IPS-NIHi7 (cell line): ENCODE measurements around the gene PIP4K2C.
A peak's percentile ranks its signal among the peaks of the same experiment; 100 is the strongest.
"Not testable (repeated sequence)": the region's sequence is repeated elsewhere in the genome, so short reads cannot be mapped to it uniquely, and the experiment has no call there.

ENCODE experiments used
- DNase-seq: peaks from one replicate; pipeline ENCODE4 v3.0.0; 2012; ENCODE audit warnings: mixed read lengths; ENCODE audit errors: extremely low spot score

Gene PIP4K2C

DNA sequence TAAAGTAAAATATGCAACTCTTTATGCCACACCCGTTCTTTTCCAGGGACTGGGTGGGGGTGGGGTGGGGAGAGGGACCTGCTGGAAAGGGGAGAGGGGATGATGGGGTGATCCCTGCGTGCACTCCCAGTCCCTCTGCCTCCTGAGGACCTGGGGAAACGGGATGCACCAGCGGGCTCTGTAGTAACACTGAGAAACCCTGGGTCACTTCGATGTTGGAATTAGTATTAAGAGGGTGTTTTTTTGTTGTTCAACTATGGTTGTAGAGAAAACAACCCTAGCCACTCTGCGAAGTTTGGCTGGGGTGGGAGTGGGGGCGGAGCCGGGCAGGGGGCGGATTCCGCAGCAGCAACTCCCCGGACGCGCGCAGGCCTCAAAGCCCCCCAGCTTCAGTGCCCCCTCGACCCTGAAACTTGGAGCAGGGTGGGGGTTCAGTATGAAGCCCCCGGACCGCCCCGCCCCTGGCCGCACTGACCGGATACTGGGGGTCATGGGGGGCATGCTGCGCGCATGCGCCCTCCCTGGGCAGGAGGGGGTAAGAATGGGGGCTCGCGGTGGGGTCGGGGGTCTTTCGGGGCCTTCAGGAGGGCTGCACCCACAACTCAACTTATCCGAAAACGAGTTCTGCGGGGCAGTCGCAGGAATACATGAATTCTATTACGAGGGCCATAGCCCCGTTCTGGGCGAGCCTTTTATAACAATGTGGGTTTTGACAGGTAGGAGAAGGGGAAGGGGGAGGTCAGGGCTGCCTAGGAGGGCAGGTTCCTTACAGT, 19.0 kb downstream of the PIP4K2C start:
- DNase-seq = peak; percentile 33

DNA sequence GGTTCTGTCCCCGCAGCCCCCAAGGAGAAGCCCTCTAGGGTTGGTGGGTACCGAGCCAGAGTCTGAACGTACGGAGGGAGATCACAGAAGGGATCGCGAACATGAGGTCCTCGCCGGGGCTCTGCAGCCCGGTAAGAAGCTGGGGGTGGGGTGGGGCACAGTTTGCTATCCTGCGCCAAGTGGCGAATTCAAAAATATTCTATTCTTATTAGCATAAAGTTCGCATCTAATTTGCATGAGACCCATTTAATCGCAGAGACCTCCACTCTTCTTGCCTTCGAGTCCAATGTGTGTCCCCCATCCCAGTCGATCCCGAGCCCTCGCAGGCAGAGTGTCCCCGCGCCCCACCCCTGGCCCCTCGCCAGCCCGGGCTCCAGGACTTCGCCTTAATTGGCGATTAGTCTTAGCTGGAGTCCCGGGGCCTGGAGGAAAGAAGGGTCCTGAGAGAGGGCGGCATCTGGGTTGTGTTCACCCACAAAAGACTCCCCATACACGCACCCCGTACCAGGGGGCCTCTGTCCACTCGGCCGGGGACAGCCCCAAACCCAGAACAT, 19.6 kb downstream of the PIP4K2C start:
- no peak for DNase-seq

DNA sequence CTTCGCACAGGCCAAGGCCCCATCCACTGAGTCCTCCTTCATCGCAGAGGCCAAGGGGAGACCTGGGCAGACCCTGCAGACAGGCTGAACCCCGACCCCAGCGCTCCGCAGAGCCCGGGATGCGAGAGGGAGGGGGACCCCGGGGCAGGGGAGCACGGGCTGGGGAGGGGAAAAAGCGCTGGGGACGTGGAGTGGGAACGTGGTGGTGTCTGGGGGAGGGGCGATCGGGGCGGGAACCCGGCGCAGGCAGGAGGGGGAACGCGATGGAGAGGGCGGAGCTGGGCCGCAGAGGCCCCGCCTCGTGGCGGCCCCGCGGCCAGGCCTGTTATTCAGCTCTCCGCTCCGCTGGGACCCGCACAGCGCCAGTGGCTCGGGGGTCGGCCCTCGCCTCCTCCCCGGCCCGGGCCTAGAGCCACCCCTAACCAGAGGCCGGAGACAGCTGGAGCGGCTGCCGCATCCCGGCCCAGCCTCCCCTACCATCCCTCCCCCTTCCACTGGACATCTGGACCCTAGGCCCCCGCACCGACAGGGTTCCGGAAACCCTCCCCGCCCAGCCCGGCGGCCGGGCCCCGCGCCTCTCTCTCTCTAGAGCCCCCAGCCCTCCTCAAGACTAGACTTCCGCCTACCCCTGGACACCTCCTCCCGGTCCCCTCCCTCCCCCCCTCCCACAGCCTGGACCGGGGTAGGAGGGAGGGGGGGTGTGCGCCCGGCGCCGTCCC, 20.3 kb downstream of the PIP4K2C start, which contains the start of gene ARHGEF25:
TSS of gene ARHGEF25 (plus strand) at position 328 of the 719 bp plus-strand sequence. CDS start 460 bp downstream, outside the sequence.
- DNase-seq = peak; percentile 82

DNA sequence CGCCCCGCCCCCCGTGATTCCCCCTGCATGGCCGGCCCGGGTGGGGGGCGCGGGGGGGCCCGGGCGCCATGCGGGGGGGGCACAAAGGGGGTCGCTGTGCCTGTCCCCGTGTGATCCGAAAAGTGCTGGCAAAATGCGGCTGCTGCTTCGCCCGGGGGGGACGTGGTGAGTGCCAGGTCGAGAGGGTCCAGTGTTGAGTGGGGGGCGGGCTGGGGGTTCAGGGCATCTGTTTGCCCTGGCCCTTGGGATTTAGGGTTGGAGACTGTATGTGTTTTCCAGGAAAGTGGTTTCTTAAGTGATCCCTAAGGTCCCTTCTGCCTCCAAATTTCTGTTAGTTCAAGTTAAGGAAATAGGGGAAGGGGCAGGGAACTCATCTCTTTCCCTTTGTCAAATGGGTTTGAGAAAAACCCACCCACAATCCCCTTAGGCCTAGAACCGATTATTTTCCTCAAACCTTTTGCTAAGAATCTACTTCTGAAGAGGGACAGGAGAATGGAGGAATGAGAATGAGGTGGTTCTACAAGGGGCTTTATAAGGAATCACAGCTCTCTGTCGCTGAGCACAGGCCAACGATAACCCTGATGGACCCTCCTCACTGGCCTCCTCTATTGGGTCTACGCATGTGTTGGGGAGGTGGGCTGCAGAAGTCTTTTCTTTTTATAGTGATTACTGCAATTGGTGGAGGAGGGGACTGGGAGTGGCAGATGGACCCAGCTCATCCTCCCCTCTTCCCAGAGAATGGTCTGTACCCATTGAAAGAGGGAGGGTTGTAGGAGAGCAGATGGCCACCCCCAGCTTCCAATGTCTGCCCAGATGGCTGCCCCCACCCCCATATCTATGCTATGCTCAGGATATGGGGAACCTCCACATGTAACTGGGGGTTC, 21.1 kb downstream of the PIP4K2C start:
- DNase-seq = no peak

DNA sequence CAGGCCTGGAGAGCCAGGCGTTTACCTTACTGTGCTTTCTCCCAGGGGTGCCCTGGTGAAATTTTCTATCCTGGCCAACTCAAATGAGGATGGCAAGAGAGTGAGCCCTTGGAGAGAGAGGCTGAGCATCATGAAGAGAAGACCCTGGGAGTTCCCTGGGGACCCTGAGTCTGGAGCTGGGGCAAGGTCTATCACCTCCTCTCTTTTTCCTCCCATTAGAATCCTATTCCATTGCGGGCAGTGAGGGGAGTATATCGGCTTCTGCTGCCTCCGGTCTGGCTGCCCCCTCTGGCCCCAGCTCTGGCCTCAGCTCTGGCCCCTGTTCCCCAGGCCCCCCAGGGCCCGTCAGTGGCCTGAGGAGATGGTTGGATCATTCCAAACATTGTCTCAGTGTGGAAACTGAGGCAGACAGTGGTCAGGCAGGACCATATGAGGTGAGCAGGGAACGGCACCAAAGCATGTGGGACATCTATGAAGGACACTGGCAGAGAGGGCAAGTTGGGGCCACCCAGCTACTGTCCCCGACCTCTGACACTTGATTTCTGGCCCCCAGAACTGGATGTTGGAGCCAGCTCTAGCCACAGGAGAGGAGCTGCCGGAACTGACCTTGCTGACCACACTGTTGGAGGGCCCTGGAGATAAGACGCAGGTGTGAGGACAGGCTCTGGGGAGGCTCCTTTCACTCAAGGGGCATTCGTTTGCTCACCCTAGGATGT, 21.9 kb downstream of the PIP4K2C start:
- DNase-seq = no peak

DNA sequence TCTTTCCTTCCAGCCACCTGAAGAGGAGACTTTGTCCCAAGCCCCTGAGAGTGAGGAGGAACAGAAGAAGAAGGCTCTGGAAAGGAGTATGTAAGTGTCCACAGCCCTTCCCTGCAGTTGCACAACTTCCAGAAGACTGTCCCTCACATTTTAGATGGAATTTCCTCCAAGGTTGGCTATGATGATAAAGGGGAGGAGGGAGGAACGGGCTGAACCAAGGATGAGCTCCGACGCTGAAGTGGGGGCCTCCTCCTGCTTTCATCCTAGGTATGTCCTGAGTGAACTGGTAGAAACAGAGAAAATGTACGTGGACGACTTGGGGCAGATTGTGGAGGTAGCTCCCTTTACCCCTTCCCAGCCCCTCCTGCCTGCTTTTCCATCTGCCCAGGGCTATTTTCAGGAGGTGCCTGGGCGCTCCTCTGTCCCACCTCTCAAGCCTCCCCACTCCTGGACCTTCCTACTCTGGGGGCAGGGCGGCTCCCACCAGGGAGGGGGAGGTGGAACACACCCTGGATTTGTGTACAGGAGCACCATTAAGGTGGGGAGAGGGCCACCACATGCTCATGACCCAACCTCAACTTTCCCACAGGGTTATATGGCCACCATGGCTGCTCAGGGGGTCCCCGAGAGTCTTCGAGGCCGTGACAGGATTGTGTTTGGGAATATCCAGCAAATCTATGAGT, 22.6 kb downstream of the PIP4K2C start:
- no peak for DNase-seq

DNA sequence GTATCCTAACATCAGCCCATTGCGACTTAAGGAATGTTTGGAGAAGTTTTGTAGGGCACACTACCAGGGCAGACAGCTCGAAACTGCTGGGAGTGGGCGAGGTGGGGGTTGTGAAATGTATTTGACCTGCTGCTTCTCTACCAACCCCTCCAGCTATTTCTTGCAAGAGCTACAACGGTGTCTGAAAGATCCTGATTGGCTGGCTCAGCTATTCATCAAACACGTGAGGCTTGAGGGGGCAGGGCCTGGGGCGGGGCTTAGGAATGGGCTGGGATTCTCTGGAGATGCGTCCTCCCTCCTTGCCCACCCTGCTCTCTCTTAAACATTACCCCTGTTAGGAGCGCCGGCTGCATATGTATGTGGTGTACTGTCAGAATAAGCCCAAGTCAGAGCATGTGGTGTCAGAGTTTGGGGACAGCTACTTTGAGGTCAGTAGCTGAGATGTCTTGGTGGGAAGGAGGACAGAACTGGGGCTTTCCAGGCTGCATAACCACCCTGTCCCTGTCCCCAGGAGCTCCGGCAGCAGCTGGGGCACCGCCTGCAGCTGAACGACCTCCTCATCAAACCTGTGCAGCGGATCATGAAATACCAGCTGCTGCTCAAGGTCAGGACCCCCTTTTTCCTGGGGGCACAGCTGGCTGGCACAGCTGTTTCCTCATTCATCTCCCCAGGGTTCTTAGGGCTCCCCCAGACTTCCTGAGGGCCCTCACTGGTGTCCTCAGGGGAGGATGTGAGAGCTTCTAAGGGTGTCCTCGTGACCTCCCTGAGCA, 23.4 kb downstream of the PIP4K2C start:
- DNase-seq = peak; percentile 83

DNA sequence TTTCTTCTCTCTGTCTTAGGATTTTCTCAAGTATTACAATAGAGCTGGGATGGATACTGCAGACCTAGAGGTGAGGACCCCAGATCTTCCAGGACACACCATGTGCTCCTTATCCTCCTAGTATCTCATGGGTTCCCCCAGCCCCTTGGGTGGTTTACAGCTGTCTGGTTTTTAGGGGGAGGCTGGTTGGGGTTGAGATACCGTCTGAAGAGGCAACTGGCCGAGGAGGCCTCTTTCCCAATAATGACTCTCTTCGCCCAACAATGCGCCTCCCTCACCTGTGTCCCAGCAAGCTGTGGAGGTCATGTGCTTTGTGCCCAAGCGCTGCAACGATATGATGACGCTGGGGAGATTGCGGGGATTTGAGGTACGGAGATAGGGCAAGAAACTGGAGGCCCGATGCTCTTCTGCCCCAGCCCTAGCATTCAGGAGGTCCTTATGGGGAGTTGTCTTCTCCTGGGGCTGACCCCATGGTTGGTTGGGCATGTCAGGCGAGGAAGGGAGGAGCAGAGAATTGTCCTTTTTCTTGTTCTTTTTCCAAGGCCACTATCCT, 24.0 kb downstream of the PIP4K2C start:
- no peak for DNase-seq

DNA sequence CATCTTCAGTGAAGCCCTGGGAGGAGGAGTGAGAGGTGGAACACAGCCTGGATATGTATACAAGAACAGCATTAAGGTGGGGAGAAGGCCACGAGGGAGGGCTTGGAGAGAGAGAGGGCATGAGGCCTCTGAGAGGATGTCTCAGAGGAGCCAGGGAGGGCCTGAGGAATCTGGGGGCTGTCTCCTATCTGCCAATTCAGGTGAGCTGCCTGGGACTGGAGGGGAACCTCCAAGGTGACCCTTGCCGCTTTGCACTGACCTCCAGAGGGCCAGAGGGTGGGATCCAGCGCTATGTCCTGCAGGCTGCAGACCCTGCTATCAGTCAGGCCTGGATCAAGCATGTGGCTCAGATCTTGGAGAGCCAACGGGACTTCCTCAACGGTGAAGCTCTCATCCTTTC, 24.6 kb downstream of the PIP4K2C start:
- no peak for DNase-seq

DNA sequence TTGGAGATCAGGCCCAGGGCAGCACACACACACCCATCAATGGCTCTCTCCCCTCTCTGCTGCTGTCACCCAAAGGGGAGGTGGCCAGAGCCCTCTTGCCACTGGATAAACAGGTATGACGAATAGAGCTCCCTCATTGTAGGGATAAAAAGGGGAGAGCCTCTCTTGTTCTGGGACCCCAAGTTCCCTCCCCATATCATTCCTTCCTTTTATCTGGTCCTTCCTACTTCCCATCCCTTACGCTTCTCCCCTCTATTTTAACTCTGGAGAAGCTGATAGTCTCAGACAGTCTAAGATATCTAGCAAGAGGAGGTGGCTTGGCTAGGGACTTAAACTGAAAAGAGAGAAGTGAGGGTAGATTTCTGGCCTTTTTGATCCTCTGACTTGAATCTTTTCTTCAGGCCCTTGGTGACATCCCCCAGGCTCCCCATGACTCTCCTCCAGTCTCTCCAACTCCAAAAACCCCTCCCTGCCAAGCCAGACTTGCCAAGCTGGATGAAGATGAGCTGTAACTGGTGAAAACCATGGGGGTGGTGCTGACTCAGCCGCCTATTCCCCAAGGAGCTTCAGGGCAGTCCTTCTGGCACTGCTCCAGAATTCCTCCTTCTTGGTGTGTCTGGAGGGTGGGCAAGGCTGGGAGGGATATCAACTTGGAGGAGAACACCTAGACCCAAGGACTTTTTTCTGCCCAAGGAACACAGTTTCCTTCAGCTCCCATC, 25.6 kb downstream of the PIP4K2C start:
- no peak for DNase-seq

DNA sequence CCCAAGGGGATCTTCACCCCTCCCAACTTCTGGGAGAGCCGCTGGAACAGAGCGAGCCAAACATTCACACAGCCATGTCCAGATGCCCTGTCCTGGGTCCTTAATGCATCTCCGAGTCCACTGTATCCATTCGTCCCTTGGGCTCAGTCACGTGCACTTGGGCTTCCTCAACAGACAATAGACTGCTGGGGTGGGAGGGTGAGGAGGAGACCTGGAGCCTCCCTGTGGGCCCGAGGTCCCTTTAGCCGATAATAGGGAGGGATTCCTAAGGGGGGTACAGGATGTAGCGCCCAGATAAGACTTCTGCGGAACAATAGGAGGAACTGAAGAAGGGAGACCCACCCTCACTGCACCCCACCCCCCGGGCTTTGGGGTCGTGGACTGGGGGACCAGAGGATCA, 26.9 kb downstream of the PIP4K2C start:
- DNase-seq = no peak

DNA sequence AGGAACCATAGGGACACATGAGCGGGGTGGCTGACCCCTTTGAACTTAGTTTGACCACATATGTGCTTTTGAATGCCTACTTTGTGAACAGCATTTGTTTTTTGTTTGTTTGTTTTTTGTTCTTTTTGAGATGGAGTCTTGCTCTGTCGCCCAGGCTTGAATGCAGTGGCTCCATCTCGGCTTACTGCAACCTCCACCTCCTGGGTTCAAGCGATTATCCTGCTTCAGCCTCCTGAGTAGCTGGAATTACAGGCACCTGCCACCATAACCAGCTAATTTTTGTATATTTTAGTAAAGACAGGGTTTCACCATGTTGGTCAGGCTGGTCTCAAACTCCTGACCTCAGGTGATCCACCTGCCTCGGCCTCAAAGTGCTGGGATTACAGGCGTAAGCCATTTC, 27.4 kb downstream of the PIP4K2C start:
- not testable (repeated sequence) for DNase-seq

DNA sequence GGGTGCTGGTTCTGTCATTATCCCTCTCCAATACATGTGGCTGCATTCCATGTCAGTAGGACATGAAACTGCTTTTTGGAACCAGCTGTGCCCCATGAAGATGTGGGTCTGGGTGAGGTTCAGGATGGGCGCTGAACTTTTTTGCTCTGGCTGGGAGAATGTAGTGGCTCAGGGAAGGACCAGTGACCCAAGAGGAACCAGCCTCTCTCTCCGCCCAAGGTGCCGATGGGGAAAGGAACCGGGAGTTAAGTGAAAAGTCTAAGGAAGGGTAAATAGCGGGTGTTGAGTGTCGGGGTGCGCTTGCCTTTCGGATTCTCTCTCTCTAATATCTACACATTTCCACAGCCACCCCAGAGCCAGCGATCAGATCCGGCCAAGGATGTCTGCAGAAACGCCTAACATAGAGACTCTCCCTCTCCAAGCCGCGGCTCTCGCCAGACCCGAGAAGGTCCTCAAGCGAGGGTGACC, 28.0 kb downstream of the PIP4K2C start:
- no peak for DNase-seq

DNA sequence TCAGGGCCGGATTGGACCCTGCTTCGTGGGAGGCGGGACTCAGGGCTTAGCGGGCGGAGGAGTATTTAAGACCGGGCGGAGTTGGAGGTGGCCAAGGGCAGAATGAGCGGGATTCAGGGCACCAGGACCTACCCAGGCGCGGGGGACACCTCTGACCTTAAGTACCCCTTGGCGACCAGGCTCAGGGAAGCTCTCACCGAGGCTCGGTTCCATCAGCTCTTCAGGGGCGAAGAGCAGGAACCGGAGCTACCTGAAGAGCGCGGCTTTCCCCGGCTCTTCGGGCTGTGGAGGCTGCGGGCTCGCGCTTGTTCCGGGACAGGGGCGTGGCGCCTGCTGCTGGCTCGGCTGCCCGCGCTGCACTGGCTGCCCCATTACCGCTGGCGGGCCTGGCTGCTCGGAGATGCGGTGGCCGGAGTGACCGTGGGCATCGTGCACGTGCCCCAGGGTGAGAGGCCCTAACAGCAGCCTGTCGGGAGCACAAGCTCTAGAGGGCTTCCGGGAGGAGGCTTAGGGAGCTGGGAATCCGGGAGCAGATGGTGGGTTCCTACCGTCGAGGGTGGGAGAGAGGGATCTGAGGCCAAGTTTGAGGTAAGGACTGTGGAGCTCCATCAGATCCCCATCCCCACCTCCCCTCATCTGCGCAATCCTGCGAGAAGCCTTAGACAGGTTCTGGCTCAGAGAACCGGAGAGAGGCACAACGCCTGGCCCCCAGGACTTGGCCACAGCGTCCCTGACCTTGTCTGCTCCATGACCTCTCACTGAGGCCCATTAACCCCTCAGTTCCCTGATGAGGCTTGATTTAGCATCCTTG, 28.6 kb downstream of the PIP4K2C start:
- DNase-seq = peak; percentile 63

DNA sequence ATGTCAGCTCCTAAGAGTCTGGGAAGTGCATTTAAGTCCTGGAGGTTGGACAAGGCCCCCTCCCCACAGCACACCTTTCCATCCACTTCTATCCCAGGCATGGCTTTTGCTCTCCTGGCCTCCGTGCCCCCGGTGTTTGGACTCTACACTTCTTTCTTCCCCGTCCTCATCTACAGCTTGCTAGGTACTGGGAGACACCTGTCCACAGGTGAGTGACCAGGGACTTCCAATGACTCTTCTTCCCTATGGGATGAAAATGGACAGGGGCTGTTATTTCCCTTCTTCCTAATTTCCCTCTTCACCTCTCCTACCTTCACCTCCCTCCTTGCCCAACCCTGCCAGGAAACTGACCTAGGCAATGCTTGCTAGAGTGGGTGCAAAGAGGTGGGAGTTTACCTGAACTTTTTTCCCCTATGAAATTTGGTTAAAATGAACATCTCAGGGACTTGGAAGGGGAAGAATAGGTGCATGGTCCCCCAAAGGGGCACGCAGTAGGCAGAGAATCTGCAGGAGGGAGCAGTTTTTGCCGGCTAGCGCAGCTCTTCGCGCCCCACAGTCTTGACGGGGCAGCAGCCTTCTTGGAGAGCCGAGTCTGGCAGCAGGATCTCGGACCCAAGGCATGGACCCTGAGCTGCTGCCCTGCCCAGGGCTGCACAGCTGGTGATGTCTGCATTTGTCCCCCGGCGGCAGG, 29.4 kb downstream of the PIP4K2C start:
- no peak for DNase-seq

DNA sequence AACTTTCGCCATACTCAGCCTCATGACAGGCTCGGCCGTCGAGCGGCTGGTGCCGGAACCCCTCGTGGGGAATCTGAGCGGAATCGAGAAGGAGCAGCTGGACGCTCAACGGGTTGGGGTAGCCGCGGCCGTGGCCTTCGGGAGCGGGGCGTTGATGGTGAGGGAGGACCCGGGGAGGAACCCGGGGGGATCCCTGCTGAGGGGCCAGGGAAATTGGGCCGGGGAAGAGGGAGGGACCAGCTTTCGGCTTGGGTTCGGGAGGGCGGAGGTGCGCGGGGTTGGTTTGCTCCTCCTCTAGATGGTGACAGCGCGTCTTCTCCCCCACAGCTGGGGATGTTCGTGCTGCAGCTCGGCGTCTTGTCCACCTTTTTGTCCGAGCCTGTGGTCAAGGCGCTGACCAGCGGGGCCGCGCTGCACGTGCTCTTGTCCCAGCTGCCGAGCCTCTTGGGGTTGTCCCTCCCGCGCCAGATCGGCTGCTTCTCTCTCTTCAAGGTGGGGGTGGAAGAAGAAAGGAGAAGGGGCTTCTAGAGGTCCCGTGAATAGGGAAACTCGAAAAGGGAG, 30.0 kb downstream of the PIP4K2C start:
- peak; percentile 45 for DNase-seq
